MCF 10A (cell line): ENCODE measurements around the gene KANK2. TPM values are rescaled to one million over a fixed set of nuclear protein-coding genes. Genes with fewer than 3 reads are reported as not detected.
A peak's percentile ranks its signal among the peaks of the same experiment; 100 is the strongest.
"Not testable (repeated sequence)": the region's sequence is repeated elsewhere in the genome, so short reads cannot be mapped to it uniquely, and the experiment has no call there.

ENCODE experiments used
- BruUV-seq: library from RNA; stranded (reverse); fragments of 400-500 nt; replicated peaks from 2 replicates; lab custom pipeline; 2021; lab: Mats Ljungman, UMichigan
- CTCF ChIA-PET: fragments of 300-600 bp; sonication (Branson Sonifier 250); formaldehyde crosslinking; extraction: SDS; loops from one replicate; lab custom pipeline; 2021; ENCODE audit warnings: antibody characterized with exemption, inconsistent platforms; lab: Yijun Ruan, JAX
- POLR2A ChIA-PET: fragments of 300-600, 350-650 bp; sonication (Branson Sonifier 250); formaldehyde crosslinking; extraction: SDS; loops from one replicate; lab custom pipeline; 2020; ENCODE audit warnings: antibody characterized with exemption, inconsistent platforms; lab: Yijun Ruan, JAX
- DNase-seq: peaks from one replicate; pipeline ENCODE4 v3.0.0-alpha.2; 2018; ENCODE audit not compliant: unreplicated experiment
- H3K27ac Mint-ChIP-seq: one replicate; pipeline ENCODE4 v1.8.0; 2022; ENCODE audit warnings: mild to moderate bottlenecking, low read depth, mixed read lengths; ENCODE audit not compliant: unreplicated experiment
- H3K27me3 Mint-ChIP-seq: one replicate; pipeline ENCODE4 v1.8.0; 2022; ENCODE audit warnings: mixed read lengths; ENCODE audit not compliant: insufficient read depth, unreplicated experiment
- H3K36me3 Mint-ChIP-seq: one replicate; pipeline ENCODE4 v1.8.0; 2022; ENCODE audit warnings: mild to moderate bottlenecking, moderate library complexity, mixed read lengths; ENCODE audit not compliant: insufficient read depth, unreplicated experiment
- H3K4me1 Mint-ChIP-seq: one replicate; pipeline ENCODE4 v1.8.0; 2022; ENCODE audit warnings: mixed read lengths; ENCODE audit not compliant: insufficient read depth, unreplicated experiment
- H3K4me3 Mint-ChIP-seq: one replicate; pipeline ENCODE4 v1.8.0; 2022; ENCODE audit warnings: mild to moderate bottlenecking, moderate library complexity, mixed read lengths; ENCODE audit not compliant: unreplicated experiment
- H3K9me3 Mint-ChIP-seq: one replicate; pipeline ENCODE4 v1.8.0; 2022; ENCODE audit warnings: mixed read lengths; ENCODE audit not compliant: unreplicated experiment
- CTCF ChIP-seq: fragments of 200-600 bp; IDR thresholded peaks from one replicate; pipeline ENCODE4 v1.8.0; 2022; ENCODE audit warnings: antibody characterized with exemption, mild to moderate bottlenecking; ENCODE audit not compliant: unreplicated experiment
- intact Hi-C: fragments of 100-400 bp; cut with micrococcal nuclease; formaldehyde crosslinking; loops from 2 replicates; pipeline ENCODE4 v1.14.1; 2022
- total RNA-seq: library from RNA; stranded (reverse); gene quantifications from 2 replicates; pipeline ENCODE4 v1.2.3, GENCODE V29; 2022

Gene KANK2
- total RNA-seq, 1 experiment from 2014 or later = 29.2 TPM

- Mint-ChIP-seq H3K36me3 (peaks cover 74% of the 10 kb centered on the region), H3K4me3 (no peak overlapping the region), H3K9me3 (no peaks in the 10 kb centered on the region), H3K4me1 (peaks cover 12% of the 10 kb centered on the region), H3K27ac (no peak overlapping the region), H3K27me3 (no peaks in the 10 kb centered on the region)
- CTCF ChIA-PET = interaction anchor here (0.6 to 1.4 kb wide), 2 partner anchors 22 to 28 kb away, joined by 5 to 7 read pairs; no protein-coding TSS in a partner anchor
- BruUV-seq = no TSS peak
- no peak for DNase-seq
- intact Hi-C loops = no loop called here
- POLR2A ChIA-PET = interaction anchor here (0.8 to 2.9 kb wide), 5 partner anchors 9 to 23 kb away, joined by 3 to 15 read pairs (median 3); no protein-coding TSS in a partner anchor
- TF ChIP-seq CTCF = no peak
These were observed 30.8 kb downstream of the KANK2 start for GRCh38 chr19:11166281-11167142.

DNA sequence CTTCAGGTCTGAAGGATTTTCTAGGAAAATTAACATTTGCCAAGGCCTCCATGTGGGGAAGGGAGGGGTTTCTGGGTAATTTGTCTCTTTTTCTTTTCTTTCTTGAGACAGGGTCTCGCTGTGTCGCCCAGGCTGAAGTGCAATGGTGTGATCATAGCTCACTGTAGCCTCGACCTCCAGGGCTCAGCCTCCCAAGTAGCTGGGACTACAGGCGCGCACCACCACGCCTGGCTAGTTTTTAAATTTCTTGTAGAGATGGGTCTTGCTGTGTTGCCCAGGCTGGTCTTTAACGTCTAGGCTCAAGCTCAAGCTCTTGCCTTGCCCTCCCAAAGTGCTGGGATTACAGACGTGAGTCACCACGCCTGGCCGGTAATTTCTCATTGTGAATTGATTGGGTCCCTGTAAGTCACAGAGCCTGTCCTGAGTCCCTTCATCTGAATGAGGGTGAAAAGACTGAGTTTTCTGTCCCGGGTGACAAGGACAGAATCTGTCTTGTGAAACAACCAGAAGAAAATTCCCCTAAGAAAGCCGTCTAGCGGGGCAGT, 31.8 kb downstream of the KANK2 start:
- TF ChIP-seq CTCF = no peak
- no peak overlapping the region for H3K27ac Mint-ChIP-seq
- ChIA-PET POLR2A (interaction anchor here (0.8 to 1.7 kb wide), 2 partner anchors 12 to 24 kb away, joined by 3 read pairs; no protein-coding TSS in a partner anchor), CTCF (interaction anchor here (0.6 kb wide), 1 partner anchor 23 kb away, joined by 7 read pairs; no protein-coding TSS in a partner anchor)
- H3K36me3 Mint-ChIP-seq = peaks cover 66% of the 10 kb centered on the region
- peaks cover 12% of the 10 kb centered on the region for H3K4me1 Mint-ChIP-seq
- H3K4me3 Mint-ChIP-seq = no peak overlapping the region
- BruUV-seq = no TSS peak
- intact Hi-C loops = no loop called here
- no peaks in the 10 kb centered on the region for H3K9me3 Mint-ChIP-seq
- no peaks in the 10 kb centered on the region for H3K27me3 Mint-ChIP-seq
- DNase-seq = no peak

- no peak for TF ChIP-seq CTCF
- peaks cover 60% of the 10 kb centered on the region for H3K36me3 Mint-ChIP-seq
- H3K9me3 Mint-ChIP-seq = no peaks in the 10 kb centered on the region
- H3K4me3 Mint-ChIP-seq = no peak overlapping the region
- intact Hi-C loops = no loop called here
- DNase-seq = no peak
- H3K4me1 Mint-ChIP-seq = peaks cover 12% of the 10 kb centered on the region
- H3K27me3 Mint-ChIP-seq = no peaks in the 10 kb centered on the region
- H3K27ac Mint-ChIP-seq = no peak overlapping the region
- POLR2A ChIA-PET = interaction anchor here (0.5 to 1.8 kb wide), 4 partner anchors 9 to 26 kb away, joined by 3 to 11 read pairs (median 4); no protein-coding TSS in a partner anchor
- CTCF ChIA-PET = no interaction called here
- no TSS peak for BruUV-seq
These were observed 32.4 kb downstream of the KANK2 start for GRCh38 chr19:11164879-11165406.

DNA sequence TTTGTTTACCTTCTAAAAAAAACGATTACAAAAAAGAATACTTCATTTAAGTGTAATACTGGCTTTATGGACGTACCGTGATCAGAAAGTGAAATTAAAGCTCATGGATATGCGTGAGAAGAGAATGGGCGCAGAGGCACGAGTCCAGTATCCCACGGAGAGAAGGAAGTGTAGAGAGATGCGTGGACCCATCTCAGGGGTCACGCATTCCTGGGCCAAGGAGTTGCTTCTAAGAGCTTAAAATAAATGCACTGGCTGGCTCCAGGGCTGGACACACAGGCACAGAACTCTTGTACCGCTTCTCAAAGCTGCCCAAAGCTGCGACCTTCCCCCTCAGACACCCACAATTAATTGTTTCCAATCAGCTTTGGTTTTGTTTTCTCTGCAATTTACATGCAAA, 33.0 kb downstream of the KANK2 start:
- H3K27ac Mint-ChIP-seq = no peak overlapping the region
- peaks cover 53% of the 10 kb centered on the region for H3K36me3 Mint-ChIP-seq
- peaks cover 12% of the 10 kb centered on the region for H3K4me1 Mint-ChIP-seq
- H3K9me3 Mint-ChIP-seq = no peaks in the 10 kb centered on the region
- DNase-seq = no peak
- ChIA-PET CTCF (interaction anchor here (0.8 to 1.4 kb wide), 3 partner anchors 9 to 21 kb away, joined by 3 to 4 read pairs (median 3); partner anchors contain the start of gene SPC24), POLR2A (interaction anchor here (0.7 to 1.8 kb wide), 5 partner anchors 12 to 41 kb away, joined by 3 to 11 read pairs (median 4); no protein-coding TSS in a partner anchor)
- TF ChIP-seq CTCF = no peak
- TSS peak; percentile 63 for BruUV-seq
- H3K27me3 Mint-ChIP-seq = no peaks in the 10 kb centered on the region
- intact Hi-C loops = no loop called here
- no peak overlapping the region for H3K4me3 Mint-ChIP-seq

DNA sequence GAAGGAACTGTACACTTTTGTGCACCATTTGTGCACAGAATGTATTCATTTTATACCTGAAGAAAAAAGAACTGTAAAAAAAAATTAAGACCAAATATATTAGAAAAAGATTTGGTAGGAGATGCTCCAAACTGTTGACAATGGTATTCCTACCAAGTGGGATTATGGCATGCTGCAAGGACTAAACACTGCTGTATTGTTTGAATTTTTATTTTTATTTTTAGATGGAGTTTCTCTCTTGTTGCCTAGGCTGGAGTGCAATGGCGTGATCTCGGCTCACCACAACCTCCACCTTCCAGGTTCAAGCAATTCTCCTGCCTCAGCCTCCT, 36.9 kb downstream of the KANK2 start:
- BruUV-seq, intact Hi-C loops, H3K27me3 Mint-ChIP-seq, H3K9me3 Mint-ChIP-seq, H3K4me1 Mint-ChIP-seq, DNase-seq, H3K27ac Mint-ChIP-seq, POLR2A ChIA-PET, H3K4me3 Mint-ChIP-seq: not testable (repeated sequence)
- CTCF ChIA-PET = interaction anchor here (0.6 to 0.7 kb wide), 2 partner anchors 21 to 59 kb away, joined by 3 to 5 read pairs; no protein-coding TSS in a partner anchor
- peaks cover 21% of the 10 kb centered on the region for H3K36me3 Mint-ChIP-seq
